Naive thymus-derived CD4-positive, alpha-beta T cell (primary cell): Measurements from ENCODE around the gene SLC39A10. TPM values are rescaled to one million over a fixed set of nuclear protein-coding genes. Genes with fewer than 3 reads are reported as not detected.
"Not testable (repeated sequence)": the region's sequence is repeated elsewhere in the genome, so short reads cannot be mapped to it uniquely, and the experiment has no call there.

Experiments used
- ATAC-seq: fragments of 150-1000 bp; cut with Tn5 transposase; 2 replicates; pipeline ENCODE4 v1.10.0; 2021; ENCODE audit warnings: mild to moderate bottlenecking, moderate library complexity
- CTCF ChIA-PET: fragments of 350-600 bp; sonication (Branson Sonifier 250); formaldehyde crosslinking; loops from one replicate; lab custom pipeline; 2021; ENCODE audit warnings: antibody characterized with exemption; lab: Charles Lee
- POLR2A ChIA-PET: fragments of 350-600 bp; sonication (Branson Sonifier 250); formaldehyde crosslinking; loops from one replicate; lab custom pipeline; 2021; ENCODE audit warnings: antibody characterized with exemption, inconsistent platforms; lab: Charles Lee
- DNase-seq, 9 donors: peaks; one replicate each; pipeline versions ENCODE4 v3.0.0 to v3.0.0-alpha.2; 2020 to 2022; ENCODE audit warnings: mixed read lengths in 1 of 9
- H3K27ac ChIP-seq: one replicate; pipeline ENCODE4 v1.7.0; 2013; ENCODE audit warnings: mild to moderate bottlenecking, low read depth, low read length, moderate library complexity
- H3K27me3 ChIP-seq, 2 donors: one replicate each; pipeline ENCODE4 v1.7.0; 2013; ENCODE audit warnings: low read length in 2 of 2, mild to moderate bottlenecking in 2 of 2, moderate library complexity in 2 of 2; ENCODE audit not compliant: control insufficient read depth in 2 of 2, insufficient read depth in 2 of 2
- H3K36me3 ChIP-seq, 3 experiments: 1 replicate in 2 of 3; 2 replicates in 1 of 3; pipeline ENCODE4 v1.7.0; 2013; ENCODE audit warnings: low read length in 3 of 3, mild to moderate bottlenecking in 3 of 3, moderate library complexity in 1 of 3; ENCODE audit not compliant: insufficient read depth in 3 of 3, control insufficient read depth in 2 of 3
- H3K4me1 ChIP-seq, 2 donors: one replicate each; pipeline ENCODE4 v1.7.0; 2013; ENCODE audit warnings: low read length in 2 of 2, mild to moderate bottlenecking in 2 of 2, moderate library complexity in 1 of 2; ENCODE audit not compliant: control insufficient read depth in 2 of 2, insufficient read depth in 2 of 2
- H3K4me3 ChIP-seq: 2 replicates; pipeline ENCODE4 v1.7.0; 2013; ENCODE audit warnings: mild to moderate bottlenecking, low read length
- H3K9me3 ChIP-seq, 3 experiments: 1 replicate in 2 of 3; 2 replicates in 1 of 3; pipeline ENCODE4 v1.7.0; 2013; ENCODE audit warnings: low read length in 3 of 3; ENCODE audit not compliant: control insufficient read depth in 2 of 3
- H3K27ac Mint-ChIP-seq, 9 donors: one replicate each; pipeline ENCODE4 v1.8.0; 2020 to 2022; ENCODE audit warnings: mixed read lengths in 9 of 9, mild to moderate bottlenecking in 8 of 9, moderate library complexity in 5 of 9, inconsistent platforms in 2 of 9
- H3K27me3 Mint-ChIP-seq, 5 donors: one replicate each; pipeline ENCODE4 v1.8.0; 2021 to 2022; ENCODE audit warnings: mixed read lengths in 5 of 5, mild to moderate bottlenecking in 1 of 5
- H3K36me3 Mint-ChIP-seq, 5 donors: one replicate each; pipeline ENCODE4 v1.8.0; 2020 to 2022; ENCODE audit warnings: mixed read lengths in 5 of 5, mild to moderate bottlenecking in 3 of 5, inconsistent platforms in 1 of 5
- H3K4me1 Mint-ChIP-seq, 7 donors: one replicate each; pipeline ENCODE4 v1.8.0; 2020 to 2022; ENCODE audit warnings: mixed read lengths in 7 of 7, mild to moderate bottlenecking in 3 of 7, inconsistent platforms in 1 of 7
- H3K4me3 Mint-ChIP-seq, 10 donors: one replicate each; pipeline ENCODE4 v1.8.0; 2020 to 2022; ENCODE audit warnings: mild to moderate bottlenecking in 10 of 10, mixed read lengths in 10 of 10, moderate library complexity in 6 of 10, inconsistent platforms in 2 of 10
- H3K9me3 Mint-ChIP-seq, 11 donors: one replicate each; pipeline ENCODE4 v1.8.0; 2020 to 2022; ENCODE audit warnings: mixed read lengths in 11 of 11, mild to moderate bottlenecking in 4 of 11, inconsistent platforms in 1 of 11, moderate library complexity in 1 of 11
- intact Hi-C, 2 donors: fragments of 100-400 bp; cut with micrococcal nuclease; formaldehyde crosslinking; loops; one replicate each; pipeline ENCODE4 v1.15.1; 2023
- polyA plus RNA-seq, 2 donors: library from polyadenylated mRNA; unstranded; fragments of 300-500 nt; fragmentation: Illumina TruSeq; gene quantifications; one replicate each; pipeline ENCODE4 v1.2.3, GENCODE V29; 2021
- total RNA-seq, 6 experiments: library from RNA in 5 of 6; stranded (reverse) in 5 of 6; gene quantifications; 1 replicate in 5 of 6; 2 replicates in 1 of 6; pipeline ENCODE4 v1.2.3 and lab custom pipeline; 2021 to 2026

Gene SLC39A10
- total and polyA plus RNA-seq, 7 experiments from 2014 or later, result 6.6 to 92.9 (median 58.0) TPM

- Histone ChIP-seq H3K9me3 (no peaks in the 10 kb centered on the region), H3K4me1 (peaks cover 26 to 42% of the 10 kb centered on the region in 2 donors), H3K36me3 (no peaks in the 10 kb centered on the region), H3K27ac (peak overlapping the region; percentile 67), H3K27me3 (no peaks in the 10 kb centered on the region), H3K4me3 (no peak overlapping the region)
- Mint-ChIP-seq H3K27ac (peak overlapping the region; percentile 12 to 91 (median 82)), H3K4me1 (peaks cover 30 to 81% (median 67%) of the 10 kb centered on the region in 7 donors), H3K9me3 (peaks cover 0 to 2% (median 0%) of the 10 kb centered on the region in 11 donors), H3K36me3 (peaks cover 0 to 32% (median 11%) of the 10 kb centered on the region in 5 donors), H3K4me3 (peak overlapping the region in 8 of 10 donors; percentile 1 to 73 (median 34)), H3K27me3 (peaks cover 0 to 2% (median 0%) of the 10 kb centered on the region in 5 donors)
- no peak for ATAC-seq
- no peak for DNase-seq
- CTCF ChIA-PET, result interaction anchor here (0.6 to 1.3 kb wide), 7 partner anchors 86 to 560 kb away, joined by 3 to 6 read pairs (median 5); no protein-coding TSS in a partner anchor
- intact Hi-C loops, result loop anchor here (10.0 kb wide), 3 partner anchors 278 to 672 kb away; no protein-coding TSS in a partner anchor
- POLR2A ChIA-PET, result interaction anchor here (0.9 to 1.6 kb wide), 7 partner anchors 9 to 343 kb away, joined by 3 to 5 read pairs (median 3); no protein-coding TSS in a partner anchor
Measured at GRCh38 chr2:195663007-195663406, 6.0 kb downstream of the SLC39A10 start.

- Mint-ChIP-seq H3K9me3 (no peaks in the 10 kb centered on the region), H3K36me3 (peaks cover 0 to 17% (median 0%) of the 10 kb centered on the region in 5 donors), H3K27ac (peak overlapping the region in 8 of 9 donors; percentile 71 to 93 (median 85)), H3K4me1 (peaks cover 30 to 95% (median 78%) of the 10 kb centered on the region in 7 donors), H3K4me3 (peak overlapping the region in 4 of 10 donors; percentile 45 to 54 (median 49)), H3K27me3 (no peaks in the 10 kb centered on the region)
- Histone ChIP-seq H3K27ac (peak overlapping the region; percentile 42), H3K9me3 (no peaks in the 10 kb centered on the region), H3K4me3 (no peak overlapping the region), H3K36me3 (no peaks in the 10 kb centered on the region), H3K27me3 (no peaks in the 10 kb centered on the region), H3K4me1 (peaks cover 20 to 46% of the 10 kb centered on the region in 2 donors)
- ChIA-PET POLR2A (interaction anchor here (0.6 to 1.8 kb wide), 3 partner anchors 38 to 274 kb away, joined by 3 to 4 read pairs (median 3); no protein-coding TSS in a partner anchor), CTCF (interaction anchor here (0.6 to 2.7 kb wide), 8 partner anchors 8 to 1647 kb away, joined by 3 to 14 read pairs (median 3); partner anchors contain the start of gene SLC39A10)
- DNase-seq, result peak in 2 of 9 donors; percentile 13 to 20
- ATAC-seq, result no peak
- intact Hi-C loops, result loop anchor here (1.0 to 10.0 kb wide), 4 partner anchors 280 to 670 kb away; partner anchors contain the start of gene DNAH7 (in 1 of the 2)
Measured at GRCh38 chr2:195664528-195664927, 7.5 kb downstream of the SLC39A10 start.

DNA sequence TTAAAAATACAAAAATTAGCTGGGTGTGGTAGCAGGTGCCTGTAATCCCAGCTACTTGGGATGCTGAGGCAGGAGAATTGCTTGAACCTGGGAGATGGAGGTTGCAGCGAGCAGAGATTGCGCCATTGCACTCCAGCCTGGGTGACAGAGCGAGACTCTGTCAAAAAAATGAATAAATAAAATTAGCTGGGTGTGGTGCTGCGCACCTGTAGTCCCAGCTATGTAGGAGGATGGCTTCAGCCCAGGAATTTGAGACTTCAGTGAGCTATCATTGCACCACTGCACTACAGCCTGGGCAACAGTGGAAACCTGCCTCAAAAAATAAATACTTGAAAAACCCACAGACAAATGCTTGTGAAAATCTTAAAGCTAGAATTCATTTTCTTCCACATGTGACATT, 8.1 kb downstream of the SLC39A10 start:
- peaks cover 14 to 46% of the 10 kb centered on the region in 2 donors for H3K4me1 ChIP-seq
- not testable (repeated sequence) for H3K36me3 ChIP-seq, H3K27ac ChIP-seq, H3K9me3 ChIP-seq, H3K27me3 Mint-ChIP-seq, ATAC-seq, DNase-seq, H3K27me3 ChIP-seq, H3K4me3 ChIP-seq, H3K9me3 Mint-ChIP-seq
- peaks cover 28 to 93% (median 75%) of the 10 kb centered on the region in 7 donors for H3K4me1 Mint-ChIP-seq
- H3K36me3 Mint-ChIP-seq, result peaks cover 0 to 11% (median 0%) of the 10 kb centered on the region in 5 donors
- intact Hi-C loops, result loop anchor here (10.0 kb wide), 3 partner anchors 280 to 670 kb away; no protein-coding TSS in a partner anchor
- H3K4me3 Mint-ChIP-seq, result peak overlapping the region in 2 of 10 donors; percentile 47 to 51
- ChIA-PET CTCF (interaction anchor here (0.7 to 2.7 kb wide), 8 partner anchors 8 to 673 kb away, joined by 3 to 14 read pairs (median 4); partner anchors contain the start of gene SLC39A10), POLR2A (interaction anchor here (1.6 to 2.6 kb wide), 3 partner anchors 8 to 106 kb away, joined by 3 to 26 read pairs (median 4); partner anchors contain the start of gene SLC39A10)
- H3K27ac Mint-ChIP-seq, result peak overlapping the region in 8 of 9 donors; percentile 71 to 93 (median 87)

- Mint-ChIP-seq H3K27me3 (no peaks in the 10 kb centered on the region), H3K4me3 (peak overlapping the region in 4 of 10 donors; percentile 1 to 49 (median 29)), H3K4me1 (peaks cover 25 to 93% (median 76%) of the 10 kb centered on the region in 7 donors), H3K9me3 (no peaks in the 10 kb centered on the region), H3K27ac (peak overlapping the region in 8 of 9 donors; percentile 14 to 90 (median 77)), H3K36me3 (peaks cover 0 to 8% (median 0%) of the 10 kb centered on the region in 5 donors)
- Histone ChIP-seq H3K36me3 (no peaks in the 10 kb centered on the region), H3K4me1 (peaks cover 5 to 46% of the 10 kb centered on the region in 2 donors), H3K9me3 (no peaks in the 10 kb centered on the region), H3K4me3 (no peak overlapping the region), H3K27ac (peak overlapping the region; percentile 17), H3K27me3 (no peaks in the 10 kb centered on the region)
- POLR2A ChIA-PET, result interaction anchor here (0.7 to 2.6 kb wide), 4 partner anchors 9 to 872 kb away, joined by 3 to 26 read pairs (median 4); partner anchors contain the start of gene SLC39A10
- DNase-seq, result no peak
- CTCF ChIA-PET, result interaction anchor here (0.6 to 2.7 kb wide), 9 partner anchors 9 to 672 kb away, joined by 3 to 14 read pairs (median 3); partner anchors contain the start of gene SLC39A10
- no peak for ATAC-seq
- intact Hi-C loops, result loop anchor here (10.0 kb wide), 3 partner anchors 281 to 669 kb away; no protein-coding TSS in a partner anchor
Measured at GRCh38 chr2:195666113-195666712, 9.2 kb downstream of the SLC39A10 start.

GRCh38 chr2:195667974-195668373, 10.9 kb downstream of the SLC39A10 start:
- Mint-ChIP-seq H3K27ac (peak overlapping the region in 2 of 9 donors; percentile 25 to 38), H3K27me3 (no peaks in the 10 kb centered on the region), H3K36me3 (peaks cover 0 to 5% (median 3%) of the 10 kb centered on the region in 5 donors), H3K4me3 (no peak overlapping the region), H3K4me1 (peaks cover 17 to 91% (median 71%) of the 10 kb centered on the region in 7 donors), H3K9me3 (no peaks in the 10 kb centered on the region)
- ATAC-seq (no peak), DNase-seq (no peak)
- H3K27ac ChIP-seq, result no peak overlapping the region
- no peaks in the 10 kb centered on the region for H3K27me3 ChIP-seq
- no peaks in the 10 kb centered on the region for H3K36me3 ChIP-seq
- POLR2A ChIA-PET, result interaction anchor here (0.7 to 1.1 kb wide), 2 partner anchors 20 to 41 kb away, joined by 3 read pairs; no protein-coding TSS in a partner anchor
- H3K4me3 ChIP-seq, result no peak overlapping the region
- CTCF ChIA-PET, result interaction anchor here (1.9 kb wide), 1 partner anchor 170 kb away, joined by 6 read pairs; no protein-coding TSS in a partner anchor
- intact Hi-C loops, result loop anchor here (10.0 kb wide), 3 partner anchors 283 to 667 kb away; no protein-coding TSS in a partner anchor
- H3K9me3 ChIP-seq, result no peaks in the 10 kb centered on the region
- H3K4me1 ChIP-seq, result peaks cover 5 to 37% of the 10 kb centered on the region in 2 donors

DNA sequence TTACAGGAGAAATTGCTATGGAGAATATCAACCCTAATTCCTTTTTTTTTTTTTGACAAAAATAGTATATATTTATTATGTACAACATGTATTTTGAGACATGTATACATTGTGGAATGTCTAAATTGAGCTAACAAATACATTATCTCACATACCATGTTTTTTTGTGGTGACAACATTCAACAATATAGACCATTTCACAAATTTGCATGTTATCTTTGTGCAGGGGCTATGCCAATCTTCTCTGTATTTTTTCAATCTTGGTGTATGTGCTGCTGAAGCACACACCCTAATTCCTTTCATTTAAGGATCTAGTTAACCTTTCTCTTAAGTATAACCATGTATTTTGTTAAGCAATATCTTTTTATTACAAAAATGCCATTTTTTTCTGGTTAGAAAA, 13.2 kb downstream of the SLC39A10 start:
- peaks cover 12 to 87% (median 61%) of the 10 kb centered on the region in 7 donors for H3K4me1 Mint-ChIP-seq

More for the DNA sequence above, 13.2 kb downstream of the SLC39A10 start:
- Mint-ChIP-seq H3K9me3 (no peaks in the 10 kb centered on the region), H3K27ac (no peak overlapping the region), H3K36me3 (peaks cover 0 to 14% (median 5%) of the 10 kb centered on the region in 5 donors), H3K4me3 (no peak overlapping the region), H3K27me3 (no peaks in the 10 kb centered on the region)
- H3K9me3 ChIP-seq, result no peaks in the 10 kb centered on the region
- ATAC-seq, result no peak
- peaks cover 5 to 28% of the 10 kb centered on the region in 2 donors for H3K4me1 ChIP-seq
- intact Hi-C loops, result no loop called here
- POLR2A ChIA-PET, result interaction anchor here (1.1 to 1.6 kb wide), 3 partner anchors 8 to 172 kb away, joined by 3 to 6 read pairs (median 6); no protein-coding TSS in a partner anchor
- H3K27ac ChIP-seq, result no peak overlapping the region
- H3K4me3 ChIP-seq, result no peak overlapping the region
- H3K27me3 ChIP-seq, result no peaks in the 10 kb centered on the region
- CTCF ChIA-PET, result interaction anchor here (0.7 to 1.4 kb wide), 2 partner anchors 10 to 1764 kb away, joined by 4 to 5 read pairs; no protein-coding TSS in a partner anchor
- H3K36me3 ChIP-seq, result no peaks in the 10 kb centered on the region
- no peak for DNase-seq
